Endothelial cell of umbilical vein (primary cell): ENCODE measurements around the gene PROC. TPM values are rescaled to one million over a fixed set of nuclear protein-coding genes. Genes with fewer than 3 reads are reported as not detected.

Experiments used
- BruUV-seq: library from RNA; stranded (reverse); fragments of 400-500 nt; replicated peaks from 2 replicates; lab custom pipeline; 2021; lab: Mats Ljungman, UMichigan
- CTCF ChIA-PET: fragments of 300-600, 350-600 bp; sonication (Branson Sonifier 250); formaldehyde crosslinking; loops from one replicate; lab custom pipeline; 2021; ENCODE audit warnings: antibody characterized with exemption, inconsistent platforms; lab: Charles Lee
- POLR2A ChIA-PET: fragments of 300-600, 350-600 bp; sonication (Branson Sonifier 250); formaldehyde crosslinking; loops from one replicate; lab custom pipeline; 2021; ENCODE audit warnings: antibody characterized with exemption, inconsistent platforms; lab: Charles Lee
- DNase-seq: peaks from one replicate; pipeline ENCODE4 v3.0.0-alpha.2; 2011; ENCODE audit warnings: low read depth, low spot score
- FAIRE-seq: peaks from 2 replicates; lab custom pipeline; 2011; peaks lifted over from hg19 to GRCh38; lab: Jason Lieb, UNC
- H2AFZ ChIP-seq: 2 replicates; pipeline ENCODE4 v1.6.0; 2012; ENCODE audit warnings: low read depth, low read length, control low read depth, inconsistent platforms
- H3K27ac ChIP-seq: 2 replicates; pipeline ENCODE4 v1.5.1; 2011; ENCODE audit warnings: low read depth, mild to moderate bottlenecking, control low read depth, low read length, moderate library complexity; ENCODE audit not compliant: insufficient read depth
- H3K27me3 ChIP-seq, 2 experiments: 2 replicates each; pipeline versions ENCODE4 v1.6.0 to v1.6.1; 2011; ENCODE audit warnings: low read length in 2 of 2, mixed read lengths in 1 of 2; ENCODE audit not compliant: control insufficient read depth in 2 of 2, insufficient read depth in 2 of 2
- H3K36me3 ChIP-seq, 2 experiments: 2 replicates in 1 of 2; 3 replicates in 1 of 2; pipeline ENCODE4 v1.5.1; 2011; ENCODE audit warnings: low read length in 2 of 2, mild to moderate bottlenecking in 1 of 2, moderate library complexity in 1 of 2; ENCODE audit not compliant: control insufficient read depth in 2 of 2, insufficient read depth in 2 of 2; ENCODE audit errors: extremely low read depth in 1 of 2
- H3K4me1 ChIP-seq: 3 replicates; pipeline ENCODE4 v1.5.1; 2011; ENCODE audit warnings: mild to moderate bottlenecking, low read length; ENCODE audit not compliant: control insufficient read depth, insufficient read depth; ENCODE audit errors: extremely low read depth
- H3K4me2 ChIP-seq: 2 replicates; pipeline ENCODE4 v1.6.1; 2011; ENCODE audit warnings: low read length, control low read depth, mixed read lengths; ENCODE audit not compliant: insufficient read depth
- H3K4me3 ChIP-seq, 3 experiments: fragments of 200-600 bp in 1 of 3; sonication (generic), shearing (Covaris generic) in 1 of 3; replicated peaks in 1 of 3; 2 replicates each; pipeline ENCODE4 v1.5.1; 2011 to 2016; ENCODE audit warnings: control low read depth in 3 of 3, low read length in 3 of 3, mild to moderate bottlenecking in 2 of 3, inconsistent platforms in 1 of 3, low read depth in 1 of 3, moderate library complexity in 1 of 3; ENCODE audit not compliant: insufficient read depth in 1 of 3
- H3K79me2 ChIP-seq: 2 replicates; pipeline ENCODE4 v1.6.0; 2012; ENCODE audit warnings: low read length, inconsistent platforms; ENCODE audit not compliant: control insufficient read depth, insufficient read depth
- H3K9ac ChIP-seq: replicated peaks from 2 replicates; pipeline ENCODE3; 2011; ENCODE audit warnings: low read length, control low read depth; ENCODE audit not compliant: insufficient read depth; ENCODE audit errors: extremely low read depth
- H3K9me1 ChIP-seq: replicated peaks from 3 replicates; pipeline ENCODE4 v1.6.0; 2011; ENCODE audit warnings: mild to moderate bottlenecking, low read length; ENCODE audit not compliant: control insufficient read depth, insufficient read depth; ENCODE audit errors: extremely low read depth
- H3K9me3 ChIP-seq: replicated peaks from 2 replicates; pipeline ENCODE4 v1.5.1; 2012; ENCODE audit warnings: low read length, inconsistent platforms; ENCODE audit not compliant: control insufficient read depth, insufficient read depth
- H4K20me1 ChIP-seq: replicated peaks from 2 replicates; pipeline ENCODE3; 2011; ENCODE audit warnings: mild to moderate bottlenecking, low read length; ENCODE audit not compliant: control insufficient read depth, insufficient read depth; ENCODE audit errors: extremely low read depth
- EZH2 ChIP-seq: IDR thresholded peaks from 2 replicates; pipeline ENCODE4 v1.6.1; 2012; ENCODE audit warnings: borderline replicate concordance, low read depth, mild to moderate bottlenecking, moderate library complexity, low read length, inconsistent platforms; ENCODE audit not compliant: severe bottlenecking
- FOS ChIP-seq: IDR thresholded peaks from 2 replicates; pipeline ENCODE4 v1.6.1; 2011; ENCODE audit warnings: mild to moderate bottlenecking, low read length, moderate library complexity, borderline replicate concordance; ENCODE audit not compliant: insufficient read depth
- GATA2 ChIP-seq: IDR thresholded peaks from 2 replicates; pipeline ENCODE4 v1.7.0; 2011; ENCODE audit warnings: low read depth, mild to moderate bottlenecking, moderate library complexity, mixed read lengths, low read length; ENCODE audit not compliant: insufficient read length, insufficient read depth
- JUN ChIP-seq: IDR thresholded peaks from 2 replicates; pipeline ENCODE4 v1.6.1; 2011; ENCODE audit warnings: borderline replicate concordance, low read depth; ENCODE audit not compliant: insufficient read length, insufficient read depth
- MYC ChIP-seq: IDR thresholded peaks from one replicate; pipeline ENCODE4 v1.6.1; 2011; ENCODE audit warnings: mild to moderate bottlenecking, low read depth, low read length
- POLR2A ChIP-seq: IDR thresholded peaks from 2 replicates; pipeline ENCODE4 v1.6.1; 2012; ENCODE audit warnings: low read depth, mild to moderate bottlenecking, control low read depth, low read length
- POLR2AphosphoS5 ChIP-seq: IDR thresholded peaks from 2 replicates; pipeline ENCODE4 v1.6.1; 2012; ENCODE audit warnings: low read depth, mild to moderate bottlenecking, control low read depth, low read length, moderate library complexity; ENCODE audit not compliant: insufficient read depth
- dilution Hi-C: fragments of 300-500 bp; cut with MboI; formaldehyde crosslinking; loops from one replicate; pipeline ENCODE4 v1.15.0; 2019; ENCODE audit warnings: low sequenced_read_pairs; ENCODE audit not compliant: extremely low pct_ligation_motif_present
- intact Hi-C: fragments of 100-400 bp; cut with micrococcal nuclease; formaldehyde crosslinking; loops from one replicate; pipeline ENCODE4 v1.10.0; 2022
- polyA plus RNA-seq, 4 experiments: library from polyadenylated mRNA; depleted of rRNA in 3 of 4; stranded (reverse) in 3 of 4; unstranded in 1 of 4; fragments of >200 nt; gene quantifications; 2 replicates each; pipeline versions ENCODE4 v1.2.1 to v1.2.3, GENCODE V29; 2011 to 2012; ENCODE audit warnings: missing spikeins in 1 of 4
- total RNA-seq: library from RNA; stranded (reverse); gene quantifications from 2 replicates; pipeline ENCODE4 v1.2.3, GENCODE V29; 2021
- TF ChIP-seq, protein P1 (sequence below): IDR thresholded peaks from 2 replicates; pipeline ENCODE4 v1.6.1; 2011; ENCODE audit not compliant: insufficient read depth, insufficient read length
- TF ChIP-seq, protein P2 (sequence below), 2 donors: IDR thresholded peaks; 1 replicate in 1 of 2; 2 replicates in 1 of 2; pipeline ENCODE4 v1.5.1; 2011; ENCODE audit warnings: low read length in 2 of 2, mild to moderate bottlenecking in 2 of 2, moderate library complexity in 2 of 2, control low read depth in 1 of 2, inconsistent platforms in 1 of 2, low read depth in 1 of 2; ENCODE audit not compliant: insufficient read depth in 1 of 2; ENCODE audit errors: extremely low read depth in 1 of 2

Gene PROC
- total and polyA plus RNA-seq, 2 donors (not counting 3 experiments of a cell fraction or from before 2014, with no cell fraction given), result not detected

DNA sequence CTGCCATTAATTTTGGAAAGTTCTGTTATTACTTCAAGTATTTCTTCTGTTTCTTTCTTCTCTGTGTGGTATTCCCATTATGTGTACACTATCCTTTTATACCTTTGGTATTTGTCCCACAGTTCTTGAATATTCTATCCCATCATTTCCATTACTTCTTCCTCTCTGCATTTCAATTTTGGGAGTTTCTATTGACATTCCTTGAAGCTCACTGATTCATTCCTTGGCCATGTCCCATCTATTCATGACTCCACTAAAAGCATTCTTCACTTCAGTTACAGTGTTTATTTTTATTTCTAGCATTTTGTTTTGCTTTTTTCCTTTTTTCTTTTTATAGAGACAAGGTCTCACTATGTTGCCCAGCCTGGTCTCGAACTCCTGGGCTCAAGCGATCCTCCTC, 30.3 kb downstream of the PROC start:
- CTCF ChIA-PET, result no interaction called here
- DNase-seq (no peak), FAIRE-seq (no peak)
- Histone ChIP-seq H3K27me3 (peaks cover 0 to 3% of the 10 kb centered on the region in 2 experiments), H2AFZ (no peak overlapping the region), H3K4me3 (no peak overlapping the region), H3K9ac (no peak overlapping the region), H3K4me1 (no peaks in the 10 kb centered on the region), H4K20me1 (no peaks in the 10 kb centered on the region), H3K36me3 (no peaks in the 10 kb centered on the region), H3K4me2 (no peak overlapping the region), H3K79me2 (no peaks in the 10 kb centered on the region), H3K9me1 (no peaks in the 10 kb centered on the region), H3K27ac (no peak overlapping the region), H3K9me3 (no peaks in the 10 kb centered on the region)
- intact Hi-C loops, result no loop called here
- POLR2A ChIA-PET, result no interaction called here
- dilution Hi-C loops, result no loop called here
- no TSS peak for BruUV-seq
- no peak for TF ChIP-seq GATA2
- TF ChIP-seq, protein P1, sequence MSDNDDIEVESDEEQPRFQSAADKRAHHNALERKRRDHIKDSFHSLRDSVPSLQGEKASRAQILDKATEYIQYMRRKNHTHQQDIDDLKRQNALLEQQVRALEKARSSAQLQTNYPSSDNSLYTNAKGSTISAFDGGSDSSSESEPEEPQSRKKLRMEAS, result no peak
- no peak for TF ChIP-seq POLR2A
- no peak for TF ChIP-seq MYC
- TF ChIP-seq, protein P2, sequence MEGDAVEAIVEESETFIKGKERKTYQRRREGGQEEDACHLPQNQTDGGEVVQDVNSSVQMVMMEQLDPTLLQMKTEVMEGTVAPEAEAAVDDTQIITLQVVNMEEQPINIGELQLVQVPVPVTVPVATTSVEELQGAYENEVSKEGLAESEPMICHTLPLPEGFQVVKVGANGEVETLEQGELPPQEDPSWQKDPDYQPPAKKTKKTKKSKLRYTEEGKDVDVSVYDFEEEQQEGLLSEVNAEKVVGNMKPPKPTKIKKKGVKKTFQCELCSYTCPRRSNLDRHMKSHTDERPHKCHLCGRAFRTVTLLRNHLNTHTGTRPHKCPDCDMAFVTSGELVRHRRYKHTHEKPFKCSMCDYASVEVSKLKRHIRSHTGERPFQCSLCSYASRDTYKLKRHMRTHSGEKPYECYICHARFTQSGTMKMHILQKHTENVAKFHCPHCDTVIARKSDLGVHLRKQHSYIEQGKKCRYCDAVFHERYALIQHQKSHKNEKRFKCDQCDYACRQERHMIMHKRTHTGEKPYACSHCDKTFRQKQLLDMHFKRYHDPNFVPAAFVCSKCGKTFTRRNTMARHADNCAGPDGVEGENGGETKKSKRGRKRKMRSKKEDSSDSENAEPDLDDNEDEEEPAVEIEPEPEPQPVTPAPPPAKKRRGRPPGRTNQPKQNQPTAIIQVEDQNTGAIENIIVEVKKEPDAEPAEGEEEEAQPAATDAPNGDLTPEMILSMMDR (IDR thresholded peaks at IDR 0.05; ENCODE audit: extremely low read depth in 1 of 2, insufficient read depth in 1 of 2, low read depth in 1 of 2, low read length in 2 of 2), result no peak
- TF ChIP-seq EZH2, result no peak

DNA sequence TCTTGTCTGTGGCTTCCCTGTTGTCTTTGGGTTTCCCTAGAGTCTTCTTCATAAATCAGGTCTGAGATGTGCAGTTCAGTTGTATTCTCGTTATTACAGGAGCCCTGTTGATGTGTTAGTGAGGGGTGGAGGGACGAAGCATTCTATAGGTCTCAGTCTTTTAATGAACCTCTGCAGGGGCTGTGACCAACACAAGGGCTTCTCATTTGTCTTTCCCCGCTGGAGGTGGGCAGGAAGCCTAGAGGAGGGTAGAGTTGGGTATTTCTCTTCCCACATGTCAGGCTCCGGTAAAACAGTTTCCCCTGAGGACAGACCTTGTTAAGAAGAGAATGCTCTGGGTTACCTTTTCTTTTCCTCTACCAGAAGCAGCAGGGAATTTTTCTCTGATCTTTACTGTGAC, 31.2 kb downstream of the PROC start:
- H4K20me1 ChIP-seq, result no peaks in the 10 kb centered on the region
- no peak overlapping the region for H3K4me3 ChIP-seq
- DNase-seq (no peak), FAIRE-seq (no peak)
- ChIA-PET POLR2A (no interaction called here), CTCF (interaction anchor here (1.2 kb wide), 1 partner anchor 246 kb away, joined by 3 read pairs; no protein-coding TSS in a partner anchor)
- intact Hi-C loops, result no loop called here
- no peaks in the 10 kb centered on the region for H3K36me3 ChIP-seq
- no peaks in the 10 kb centered on the region for H3K4me1 ChIP-seq
- H3K27ac ChIP-seq, result no peak overlapping the region
- no TSS peak for BruUV-seq
- H3K4me2 ChIP-seq, result no peak overlapping the region
- no peaks in the 10 kb centered on the region for H3K79me2 ChIP-seq
- no peak overlapping the region for H2AFZ ChIP-seq
- H3K9me3 ChIP-seq, result no peaks in the 10 kb centered on the region
- peaks cover 0 to 3% of the 10 kb centered on the region in 2 experiments for H3K27me3 ChIP-seq
- H3K9ac ChIP-seq, result no peak overlapping the region
- TF ChIP-seq POLR2AphosphoS5 (no peak), EZH2 (no peak), FOS (no peak), POLR2A (no peak), MYC (no peak), JUN (no peak), GATA2 (no peak)
- TF ChIP-seq, protein P1, result no peak
- TF ChIP-seq, protein P2 (IDR thresholded peaks at IDR 0.05; ENCODE audit: extremely low read depth in 1 of 2, insufficient read depth in 1 of 2, low read depth in 1 of 2, low read length in 2 of 2), result no peak
- dilution Hi-C loops, result no loop called here
- no peaks in the 10 kb centered on the region for H3K9me1 ChIP-seq
